ENCODE measurements around the gene CHD9.
A peak's percentile ranks its signal among the peaks of the same experiment; 100 is the strongest.

The CHD9 gene

DNA sequence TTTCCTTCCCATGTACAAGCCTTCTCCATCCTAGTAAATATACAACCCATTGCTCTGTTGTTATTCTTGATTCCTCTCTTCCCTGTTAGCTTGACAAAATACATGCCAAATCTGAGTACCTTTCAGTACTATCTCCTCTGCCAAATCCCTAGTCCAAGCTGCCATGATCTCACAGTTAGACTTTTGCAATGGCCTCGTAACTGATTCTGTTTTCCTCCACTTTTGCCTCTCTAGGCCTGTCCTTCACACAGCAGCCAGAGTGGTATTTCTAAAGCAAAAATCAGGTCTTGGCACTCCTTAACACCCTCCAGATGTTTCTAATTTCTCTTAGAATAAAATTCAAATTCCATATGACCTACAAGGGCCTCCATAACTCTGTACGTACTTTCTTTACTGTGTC lies 226.5 kb downstream of the CHD9 start:
- POLR2A ChIA-PET: no interaction called here
- DNase-seq (ENCODE audit: extremely low spot score): no peak
- TF ChIP-seq LEF1 (IDR thresholded peaks at IDR 0.05; ENCODE audit: borderline replicate concordance) (no peak), TARDBP (IDR thresholded peaks at IDR 0.05) (no peak), ZNF384 (IDR thresholded peaks at IDR 0.05) (no peak), SP1 (IDR thresholded peaks at IDR 0.05) (no peak), NFRKB (IDR thresholded peaks at IDR 0.05) (no peak), CTBP1 (IDR thresholded peaks at IDR 0.05; ENCODE audit: borderline replicate concordance) (no peak), HDGF (IDR thresholded peaks at IDR 0.05; ENCODE audit: borderline replicate concordance) (no peak), FOXM1 (IDR thresholded peaks at IDR 0.05; ENCODE audit: borderline replicate concordance) (no peak)
- CTCF ChIA-PET: no interaction called here

DNA sequence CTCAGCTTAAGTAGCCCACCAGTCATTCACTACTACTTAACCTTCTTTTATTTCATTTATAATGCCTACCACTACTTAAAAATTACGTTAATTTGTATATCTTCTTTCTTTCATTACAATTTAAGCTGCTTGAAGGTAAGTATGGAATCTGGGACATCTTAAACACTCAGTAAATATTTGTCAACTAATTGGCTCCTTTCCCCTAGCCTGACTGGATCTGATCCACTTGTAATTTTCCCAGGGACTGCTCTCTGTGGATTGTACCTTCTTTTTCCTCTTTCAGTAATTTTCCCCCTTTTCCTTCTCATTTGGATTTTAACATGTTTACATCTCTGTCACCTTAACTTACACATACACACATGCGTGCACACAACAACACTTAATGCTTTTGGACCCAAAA lies 227.1 kb downstream of the CHD9 start:
- no peak for DNase-seq (ENCODE audit: extremely low spot score)
- CTCF ChIA-PET: no interaction called here
- no peak for TF ChIP-seq FOXK2 (IDR thresholded peaks at IDR 0.05)
- TF ChIP-seq SUZ12 (IDR thresholded peaks at IDR 0.05): no peak
- POLR2A ChIA-PET: no interaction called here

DNA sequence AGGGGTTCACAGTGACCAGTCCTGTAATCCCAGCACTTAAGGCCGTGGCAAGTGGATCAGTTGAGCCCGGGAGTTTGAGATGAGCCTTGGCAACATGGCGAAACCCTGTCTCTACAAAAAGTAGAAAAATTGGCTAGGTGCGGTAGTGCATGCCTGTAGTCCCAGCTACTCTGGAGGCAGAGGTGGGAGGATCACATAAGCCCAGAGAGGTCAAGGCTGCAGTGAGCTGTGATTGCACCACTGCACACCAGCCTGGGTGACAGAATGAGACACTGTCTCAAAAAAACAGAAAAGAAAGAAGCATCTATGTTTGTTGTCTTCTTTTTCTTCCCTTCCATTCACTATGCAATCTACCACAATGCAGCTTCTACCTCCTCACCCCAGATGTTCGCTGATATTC lies 227.5 kb downstream of the CHD9 start:
- no peak for DNase-seq (ENCODE audit: extremely low spot score)
- TF ChIP-seq ZNF384 (IDR thresholded peaks at IDR 0.05) (no peak), SUZ12 (IDR thresholded peaks at IDR 0.05) (no peak), CTBP1 (IDR thresholded peaks at IDR 0.05; ENCODE audit: borderline replicate concordance) (no peak), FOXA1 (IDR thresholded peaks at IDR 0.05) (no peak), ELF4 (IDR thresholded peaks at IDR 0.05) (no peak), FOXM1 (IDR thresholded peaks at IDR 0.05; ENCODE audit: borderline replicate concordance) (no peak), L3MBTL2 (conservative IDR thresholded peaks at IDR 0.05) (no peak), LEF1 (IDR thresholded peaks at IDR 0.05; ENCODE audit: borderline replicate concordance) (no peak), NFRKB (IDR thresholded peaks at IDR 0.05) (no peak), BHLHE40 (IDR thresholded peaks at IDR 0.05; ENCODE audit: borderline replicate concordance) (no peak), FOXK2 (IDR thresholded peaks at IDR 0.05) (no peak)
- TF ChIP-seq, protein P1, sequence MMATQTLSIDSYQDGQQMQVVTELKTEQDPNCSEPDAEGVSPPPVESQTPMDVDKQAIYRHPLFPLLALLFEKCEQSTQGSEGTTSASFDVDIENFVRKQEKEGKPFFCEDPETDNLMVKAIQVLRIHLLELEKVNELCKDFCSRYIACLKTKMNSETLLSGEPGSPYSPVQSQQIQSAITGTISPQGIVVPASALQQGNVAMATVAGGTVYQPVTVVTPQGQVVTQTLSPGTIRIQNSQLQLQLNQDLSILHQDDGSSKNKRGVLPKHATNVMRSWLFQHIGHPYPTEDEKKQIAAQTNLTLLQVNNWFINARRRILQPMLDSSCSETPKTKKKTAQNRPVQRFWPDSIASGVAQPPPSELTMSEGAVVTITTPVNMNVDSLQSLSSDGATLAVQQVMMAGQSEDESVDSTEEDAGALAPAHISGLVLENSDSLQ (IDR thresholded peaks at IDR 0.05): no peak
- CTCF ChIA-PET: no interaction called here
- POLR2A ChIA-PET: no interaction called here

DNA sequence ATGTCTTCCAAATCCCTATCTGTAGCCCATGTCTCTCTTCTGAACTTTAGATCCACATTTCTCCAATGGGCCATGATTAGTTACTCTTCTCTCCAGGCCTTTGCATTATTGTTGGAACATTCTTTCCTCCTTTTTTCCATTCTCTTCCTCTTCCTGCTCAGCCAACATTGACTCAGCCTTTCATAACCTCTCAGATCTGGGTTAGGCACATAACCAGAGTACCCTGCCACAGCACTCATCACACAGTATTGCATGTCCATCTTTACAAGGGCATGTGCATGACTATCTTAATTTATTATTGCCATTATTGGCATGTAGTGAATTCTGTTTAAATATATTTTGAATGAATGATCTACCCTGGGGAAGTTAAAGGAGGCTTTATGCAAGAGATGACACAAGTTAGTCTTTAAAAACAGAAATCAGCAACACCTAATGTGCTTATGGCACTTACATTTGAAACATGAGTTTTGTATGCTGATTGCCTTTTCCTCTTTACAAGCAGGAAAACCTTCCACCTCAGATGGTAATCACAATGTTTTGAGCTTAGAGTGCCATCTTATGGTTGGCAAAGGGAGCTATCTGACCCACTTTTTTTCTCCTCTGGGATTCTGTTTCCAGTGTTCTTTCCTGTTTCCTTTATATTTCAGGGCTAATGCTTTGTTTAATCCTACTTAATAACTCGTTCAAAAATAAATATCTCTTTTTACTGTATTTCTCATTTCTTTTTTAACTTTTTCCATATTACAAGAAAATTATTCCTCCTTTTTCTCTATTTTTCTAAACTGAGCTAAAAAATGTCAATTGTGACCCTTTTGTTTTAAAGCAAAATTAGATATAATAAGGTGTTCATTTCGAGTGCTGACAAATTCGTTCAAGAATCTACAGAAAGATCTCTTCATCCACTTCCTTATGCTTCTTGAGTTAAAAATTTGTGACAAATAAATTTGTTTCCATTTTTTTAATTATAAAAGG lies 228.5 kb downstream of the CHD9 start:
- POLR2A ChIA-PET: interaction anchor here (1.0 kb wide), 1 partner anchor 228 kb away, joined by 4 read pairs; the partner anchor contains the start of gene CHD9
- CTCF ChIA-PET: interaction anchor here (0.6 to 1.0 kb wide), 4 partner anchors 9 to 231 kb away, joined by 3 read pairs; no protein-coding TSS in a partner anchor
- TF ChIP-seq SUZ12 (IDR thresholded peaks at IDR 0.05) (no peak), BHLHE40 (IDR thresholded peaks at IDR 0.05; ENCODE audit: borderline replicate concordance) (no peak), FOXM1 (IDR thresholded peaks at IDR 0.05; ENCODE audit: borderline replicate concordance) (no peak), HDGF (IDR thresholded peaks at IDR 0.05; ENCODE audit: borderline replicate concordance) (no peak), LEF1 (IDR thresholded peaks at IDR 0.05; ENCODE audit: borderline replicate concordance) (no peak), TARDBP (IDR thresholded peaks at IDR 0.05) (no peak), FOXA1 (IDR thresholded peaks at IDR 0.05) (no peak)
- TF ChIP-seq, protein P1 (IDR thresholded peaks at IDR 0.05): no peak
- DNase-seq (ENCODE audit: extremely low spot score): peak; percentile 53

DNA sequence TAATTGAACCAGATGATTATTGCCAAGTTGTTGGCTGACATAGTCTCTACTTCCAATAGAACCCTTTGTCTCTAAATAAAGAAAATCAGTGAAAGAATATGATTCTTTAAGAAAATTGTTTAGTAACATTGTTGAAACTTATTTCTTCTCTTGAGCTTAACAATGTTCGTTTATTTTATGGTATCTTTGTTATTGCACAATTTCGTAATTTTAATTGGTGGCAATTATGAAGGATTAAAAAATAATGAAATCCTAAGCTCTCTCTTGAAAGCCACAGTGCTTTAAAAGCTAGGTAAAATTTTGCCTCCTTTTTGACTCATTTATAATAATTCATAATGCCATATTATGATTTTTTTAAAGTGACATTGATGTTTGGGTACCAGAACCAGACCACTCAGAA lies 230.4 kb downstream of the CHD9 start:
- no peak for TF ChIP-seq HDGF (IDR thresholded peaks at IDR 0.05; ENCODE audit: borderline replicate concordance)
- TF ChIP-seq NFRKB (IDR thresholded peaks at IDR 0.05): no peak
- POLR2A ChIA-PET: no interaction called here
- no peak for DNase-seq (ENCODE audit: extremely low spot score)
- CTCF ChIA-PET: no interaction called here

DNA sequence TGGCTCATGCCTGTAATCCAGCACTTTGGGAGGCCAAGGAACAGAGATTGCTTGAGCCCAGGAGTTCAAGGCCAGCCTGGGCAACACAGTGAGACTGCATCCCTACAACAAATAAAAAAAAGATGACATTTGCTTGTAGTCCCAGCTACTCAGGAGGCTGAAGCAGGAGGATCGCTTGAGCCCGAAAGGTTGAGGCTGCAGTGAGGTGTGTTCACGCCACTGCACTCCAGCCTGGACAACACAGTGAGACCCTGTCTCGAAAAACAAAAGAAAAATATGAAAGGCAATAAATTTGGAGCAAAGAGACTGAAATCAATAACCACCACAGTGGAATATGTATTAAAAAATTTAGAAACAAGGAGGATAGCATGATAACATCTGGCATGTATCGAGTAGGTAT lies 235.7 kb downstream of the CHD9 start:
- no peak for TF ChIP-seq NFRKB (IDR thresholded peaks at IDR 0.05)
- no peak for TF ChIP-seq LEF1 (IDR thresholded peaks at IDR 0.05; ENCODE audit: borderline replicate concordance)
- TF ChIP-seq ZNF384 (IDR thresholded peaks at IDR 0.05): no peak
- no peak for TF ChIP-seq SP1 (IDR thresholded peaks at IDR 0.05)
- TF ChIP-seq ELF4 (IDR thresholded peaks at IDR 0.05): no peak
- no peak for TF ChIP-seq L3MBTL2 (conservative IDR thresholded peaks at IDR 0.05)
- TF ChIP-seq FOXA1 (IDR thresholded peaks at IDR 0.05): no peak
- no peak for TF ChIP-seq SUZ12 (IDR thresholded peaks at IDR 0.05)
- no peak for TF ChIP-seq FOXK2 (IDR thresholded peaks at IDR 0.05)

DNA sequence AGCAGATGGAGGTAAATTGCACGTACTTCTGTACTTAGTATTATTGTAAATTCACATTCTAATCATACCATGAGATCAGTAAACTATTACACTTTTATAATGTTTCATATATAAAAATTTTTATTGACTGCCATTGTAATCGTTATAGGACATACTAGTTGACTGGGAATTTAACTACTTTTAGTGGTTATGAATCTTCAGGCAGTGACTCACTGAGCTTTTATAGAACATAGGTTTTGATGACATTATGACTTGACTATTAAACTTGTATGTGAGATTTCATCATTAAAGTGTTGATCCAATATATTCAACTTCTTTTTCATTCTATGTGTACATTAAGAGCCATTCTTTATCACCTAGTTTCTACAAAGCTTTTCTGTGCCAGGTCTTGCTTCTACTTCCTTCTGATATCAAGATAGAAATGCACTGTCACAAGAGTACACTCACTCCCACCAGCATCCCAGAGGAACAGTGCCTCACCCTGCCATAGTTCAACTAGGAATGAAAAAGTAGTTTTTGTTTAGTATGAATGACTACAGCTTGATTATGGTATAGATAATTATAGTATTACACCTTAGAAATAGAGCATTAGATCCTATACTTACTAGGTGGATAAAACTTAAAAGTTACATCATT lies 237.1 kb downstream of the CHD9 start:
- ChIA-PET CTCF (interaction anchor here (0.6 kb wide), 3 partner anchors 8 to 274 kb away, joined by 3 to 5 read pairs (median 4); no protein-coding TSS in a partner anchor), POLR2A (no interaction called here)
- TF ChIP-seq CTBP1 (IDR thresholded peaks at IDR 0.05; ENCODE audit: borderline replicate concordance): no peak
- no peak for TF ChIP-seq HDGF (IDR thresholded peaks at IDR 0.05; ENCODE audit: borderline replicate concordance)
- no peak for TF ChIP-seq TARDBP (IDR thresholded peaks at IDR 0.05)
- TF ChIP-seq SP1 (IDR thresholded peaks at IDR 0.05): no peak
- TF ChIP-seq, protein P1 (IDR thresholded peaks at IDR 0.05): no peak
- no peak for TF ChIP-seq SUZ12 (IDR thresholded peaks at IDR 0.05)
- TF ChIP-seq FOXA1 (IDR thresholded peaks at IDR 0.05): no peak
- TF ChIP-seq ZNF384 (IDR thresholded peaks at IDR 0.05): no peak
- no peak for TF ChIP-seq FOXK2 (IDR thresholded peaks at IDR 0.05)
- TF ChIP-seq LEF1 (IDR thresholded peaks at IDR 0.05; ENCODE audit: borderline replicate concordance): no peak
- DNase-seq (ENCODE audit: extremely low spot score): no peak

More for the DNA sequence above, 235.7 kb downstream of the CHD9 start:
- POLR2A ChIA-PET: no interaction called here
- no peak for DNase-seq (ENCODE audit: extremely low spot score)
- CTCF ChIA-PET: interaction anchor here (0.6 kb wide), 1 partner anchor 21 kb away, joined by 3 read pairs; no protein-coding TSS in a partner anchor
